T1000 (cell line): ENCODE measurements around the gene COX7A1.
"Not testable (repeated sequence)": the region's sequence is repeated elsewhere in the genome, so short reads cannot be mapped to it uniquely, and the experiment has no call there.

ENCODE experiments used
- DNase-seq: peaks from one replicate; lab custom pipeline; 2025; ENCODE audit warnings: mixed read lengths; lab: John Stamatoyannopoulos, UW

COX7A1 gene

GRCh38 chr19:36152352-36153091 lies at the start of gene COX7A1:
TSS of gene COX7A1 (minus strand) at chr19:36152447. CDS start at chr19:36152407, 40 bp downstream.
- DNase-seq, result no peak

GRCh38 chr19:36201684-36202083 lies 49.4 kb upstream of the COX7A1 start:
- DNase-seq, result no peak

- DNase-seq, result no peak
These were observed 45.9 kb upstream of the COX7A1 start for GRCh38 chr19:36198119-36198518.

GRCh38 chr19:36196249-36196648 lies 44.0 kb upstream of the COX7A1 start:
- DNase-seq, result no peak

GRCh38 chr19:36186722-36187121 lies 34.5 kb upstream of the COX7A1 start:
- DNase-seq, result not testable (repeated sequence)

- DNase-seq, result no peak
These were observed 31.0 kb upstream of the COX7A1 start for GRCh38 chr19:36183245-36183628.

- DNase-seq, result no peak
These were observed 30.5 kb upstream of the COX7A1 start for GRCh38 chr19:36182612-36183244.

GRCh38 chr19:36179077-36179476 lies 26.8 kb upstream of the COX7A1 start:
- DNase-seq, result not testable (repeated sequence)

- DNase-seq, result not testable (repeated sequence)
These were observed 21.6 kb upstream of the COX7A1 start for GRCh38 chr19:36173846-36174245.

GRCh38 chr19:36172852-36173251 lies 20.6 kb upstream of the COX7A1 start:
- DNase-seq, result no peak

- DNase-seq, result no peak
These were observed 17.0 kb upstream of the COX7A1 start for GRCh38 chr19:36169084-36169760.

- no peak for DNase-seq
These were observed 11.6 kb upstream of the COX7A1 start for GRCh38 chr19:36163813-36164212.

GRCh38 chr19:36160821-36161596 lies 8.8 kb upstream of the COX7A1 start:
- DNase-seq, result no peak

GRCh38 chr19:36153126-36153525 lies 879 bp upstream of the COX7A1 start:
- no peak for DNase-seq

- no peak for DNase-seq
These were observed 262 bp downstream of the COX7A1 start for GRCh38 chr19:36152019-36152351.

- DNase-seq, result no peak
These were observed 866 bp downstream of the COX7A1 start for GRCh38 chr19:36151144-36152018.

- DNase-seq, result no peak
These were observed 1.7 kb downstream of the COX7A1 start for GRCh38 chr19:36150586-36150985.

GRCh38 chr19:36149673-36150406 lies 2.4 kb downstream of the COX7A1 start:
- DNase-seq, result no peak

GRCh38 chr19:36144624-36145023 lies 7.6 kb downstream of the COX7A1 start:
- no peak for DNase-seq

GRCh38 chr19:36142496-36142895 lies 9.8 kb downstream of the COX7A1 start:
- DNase-seq, result no peak

GRCh38 chr19:36142046-36142445 lies 10.2 kb downstream of the COX7A1 start:
- no peak for DNase-seq
